Right cardiac atrium (tissue), 5 donors: ENCODE results near the gene PITPNM1. TPM values are rescaled to one million over a fixed set of nuclear protein-coding genes. Genes with fewer than 3 reads are reported as not detected.

ENCODE experiments used
- ATAC-seq, 2 donors: fragments of 200-7000 bp; cut with Tn5 transposase; one replicate each; pipeline versions ENCODE4 v1.8.0 to v1.9.1; 2020; ENCODE audit warnings: moderate library complexity in 2 of 2, mild to moderate bottlenecking in 1 of 2
- DNase-seq, 3 donors: peaks; one replicate each; pipeline ENCODE4 v3.0.0-alpha.2; 2020
- H3K27ac ChIP-seq: one replicate; pipeline ENCODE4 v1.5.1; 2013; ENCODE audit warnings: mild to moderate bottlenecking, low read length, control low read depth, moderate library complexity
- H3K27me3 ChIP-seq: one replicate; pipeline ENCODE4 v1.6.1; 2013; ENCODE audit not compliant: control insufficient read depth, insufficient read depth
- H3K4me1 ChIP-seq: one replicate; pipeline ENCODE4 v1.6.1; 2013; ENCODE audit warnings: low read length; ENCODE audit not compliant: control insufficient read depth, insufficient read depth
- H3K4me3 ChIP-seq: one replicate; pipeline ENCODE4 v1.5.1; 2013; ENCODE audit warnings: low read length, control low read depth
- H3K9me3 ChIP-seq: one replicate; pipeline ENCODE4 v1.6.1; 2013; ENCODE audit warnings: low read length; ENCODE audit not compliant: control insufficient read depth
- WGBS: extraction: QIAGEN DNeasy Blood & Tissue Kit; methylation state at CpG from one replicate; pipeline ENCODE4 v1.1.7; 2013; 5-methylcytosine and 5-hydroxymethylcytosine counted together
- intact Hi-C, 4 donors: fragments of 100-400 bp; cut with DNase I; formaldehyde crosslinking; loops; one replicate each; pipeline versions ENCODE4 v1.11.0 to v1.14.0; 2022 to 2023
- polyA plus RNA-seq: library from polyadenylated mRNA; stranded (reverse); fragments of 200-250 nt; gene quantifications from one replicate; pipeline ENCODE4 v1.2.3, GENCODE V29; 2013
- total RNA-seq, 4 donors: library from RNA; stranded (reverse); fragmentation: NEBNext Ultra II Directional; extraction: Animal tissue kit (Norgen Biotek cat#: 25700); gene quantifications; one replicate each; pipeline ENCODE4 v1.2.1, GENCODE V29; 2021
- donor health status: healthy with polysubstance abuse.
- donor health status: DM: no; HTN: yes; CAD: no.
- donor health status: DM: no; HTN: no; CAD: no.
- donor health status: DM: no; HTN: yes; CAD: no; lungs with severe emphysema.
- donor health status: DM: yes; HTN: yes; CAD: no.

The PITPNM1 gene
- total and polyA plus RNA-seq, 5 donors: 13.7 to 26.3 (median 22.7) TPM

GRCh38 chr11:67501854-67502253 is 3.3 kb downstream of the PITPNM1 start:
- 96% methylated on average over 18 of the region's 18 CpGs for WGBS
- Histone ChIP-seq H3K4me3 (no peak overlapping the region), H3K4me1 (peaks cover 5% of the 10 kb centered on the region), H3K27me3 (no peaks in the 10 kb centered on the region), H3K9me3 (no peaks in the 10 kb centered on the region), H3K27ac (no peak overlapping the region)
- DNase-seq (no peak), ATAC-seq (no peak)
- intact Hi-C loops: loop anchor here in 2 of 4 donors (10.0 kb wide), 2 partner anchors 97 to 107 kb away; partner anchors contain the start of genes PPP1CA (in 1 of the 2), RAD9A (in 1 of the 2) and TBC1D10C (in 1 of the 2)

- Histone ChIP-seq H3K4me3 (no peak overlapping the region), H3K4me1 (peaks cover 5% of the 10 kb centered on the region), H3K9me3 (no peaks in the 10 kb centered on the region), H3K27me3 (no peaks in the 10 kb centered on the region), H3K27ac (no peak overlapping the region)
- DNase-seq (peak in 1 of 3 donors; percentile 39), ATAC-seq (no peak)
- intact Hi-C loops: loop anchor here in 2 of 4 donors (10.0 kb wide), 2 partner anchors 96 to 106 kb away; partner anchors contain the start of genes PPP1CA (in 1 of the 2), RAD9A (in 1 of the 2) and TBC1D10C (in 1 of the 2)
- WGBS: 93% methylated on average over 9 of the region's 9 CpGs
These were observed 4.1 kb downstream of the PITPNM1 start for GRCh38 chr11:67500831-67501715.

GRCh38 chr11:67500484-67500821 is 4.7 kb downstream of the PITPNM1 start:
- DNase-seq (no peak), ATAC-seq (no peak)
- intact Hi-C loops: loop anchor here in 2 of 4 donors (10.0 kb wide), 2 partner anchors 96 to 106 kb away; partner anchors contain the start of genes PPP1CA (in 1 of the 2), RAD9A (in 1 of the 2) and TBC1D10C (in 1 of the 2)
- Histone ChIP-seq H3K4me1 (peaks cover 2% of the 10 kb centered on the region), H3K27me3 (no peaks in the 10 kb centered on the region), H3K27ac (no peak overlapping the region), H3K4me3 (no peak overlapping the region), H3K9me3 (no peaks in the 10 kb centered on the region)
- 94% methylated on average over 1 of the region's 1 CpG for WGBS

GRCh38 chr11:67499808-67500483 is 5.2 kb downstream of the PITPNM1 start:
- intact Hi-C loops: loop anchor here in 2 of 4 donors (10.0 kb wide), 2 partner anchors 95 to 105 kb away; partner anchors contain the start of genes PPP1CA (in 1 of the 2), RAD9A (in 1 of the 2) and TBC1D10C (in 1 of the 2)
- Histone ChIP-seq H3K9me3 (no peaks in the 10 kb centered on the region), H3K27ac (no peak overlapping the region), H3K4me1 (no peaks in the 10 kb centered on the region), H3K4me3 (no peak overlapping the region), H3K27me3 (no peaks in the 10 kb centered on the region)
- peak in 1 of 3 donors; percentile 57 for DNase-seq
- no peak for ATAC-seq
- WGBS: 94% methylated on average over 26 of the region's 26 CpGs

GRCh38 chr11:67498544-67498972 is 6.6 kb downstream of the PITPNM1 start:
- Histone ChIP-seq H3K4me1 (no peaks in the 10 kb centered on the region), H3K27me3 (no peaks in the 10 kb centered on the region), H3K27ac (no peak overlapping the region), H3K9me3 (no peaks in the 10 kb centered on the region), H3K4me3 (no peak overlapping the region)
- ATAC-seq: peak; percentile 21 to 31
- intact Hi-C loops: no loop called here
- peak in 2 of 3 donors; percentile 81 to 84 for DNase-seq
- WGBS: 75% methylated on average over 21 of the region's 21 CpGs

GRCh38 chr11:67497656-67498291 is 7.4 kb downstream of the PITPNM1 start:
- no peak overlapping the region for H3K4me3 ChIP-seq
- no peaks in the 10 kb centered on the region for H3K9me3 ChIP-seq
- no peaks in the 10 kb centered on the region for H3K27me3 ChIP-seq
- H3K4me1 ChIP-seq: no peaks in the 10 kb centered on the region
- 93% methylated on average over 21 of the region's 21 CpGs for WGBS
- H3K27ac ChIP-seq: no peak overlapping the region
- ATAC-seq (no peak), DNase-seq (peak in 1 of 3 donors; percentile 46)
- intact Hi-C loops: no loop called here

- Histone ChIP-seq H3K9me3 (no peaks in the 10 kb centered on the region), H3K4me1 (no peaks in the 10 kb centered on the region), H3K27ac (no peak overlapping the region), H3K27me3 (no peaks in the 10 kb centered on the region), H3K4me3 (no peak overlapping the region)
- peak in 1 of 3 donors; percentile 56 for DNase-seq
- ATAC-seq: no peak
- intact Hi-C loops: no loop called here
- 90% methylated on average over 12 of the region's 12 CpGs for WGBS
These were observed 9.1 kb downstream of the PITPNM1 start for GRCh38 chr11:67496113-67496512.

- no peak overlapping the region for H3K27ac ChIP-seq
- intact Hi-C loops: no loop called here
- DNase-seq (no peak), ATAC-seq (no peak)
- H3K27me3 ChIP-seq: no peaks in the 10 kb centered on the region
- no peaks in the 10 kb centered on the region for H3K4me1 ChIP-seq
- H3K9me3 ChIP-seq: no peaks in the 10 kb centered on the region
- no peak overlapping the region for H3K4me3 ChIP-seq
- 94% methylated on average over 16 of the region's 16 CpGs for WGBS
These were observed 9.7 kb downstream of the PITPNM1 start for GRCh38 chr11:67495234-67496005.

GRCh38 chr11:67494371-67495233 is 10.6 kb downstream of the PITPNM1 start:
- no peak for ATAC-seq

More at GRCh38 chr11:67494371-67495233, 10.6 kb downstream of the PITPNM1 start:
- peak in 1 of 3 donors; percentile 68 for DNase-seq
- intact Hi-C loops: no loop called here
- Histone ChIP-seq H3K4me1 (no peaks in the 10 kb centered on the region), H3K4me3 (no peak overlapping the region), H3K9me3 (no peaks in the 10 kb centered on the region), H3K27me3 (no peaks in the 10 kb centered on the region), H3K27ac (no peak overlapping the region)
- WGBS: 93% methylated on average over 59 of the region's 59 CpGs
